Endothelial cell (in vitro differentiated cells): Measurements from ENCODE around the gene HLCS. TPM values are rescaled to one million over a fixed set of nuclear protein-coding genes. Genes with fewer than 3 reads are reported as not detected.

Experiments used
- DNase-seq: peaks from one replicate; pipeline ENCODE4 v3.0.0; 2021; ENCODE audit warnings: low spot score
- H3K27ac Mint-ChIP-seq: one replicate; pipeline ENCODE4 v1.8.0; 2021; ENCODE audit warnings: mixed read lengths, inconsistent platforms; ENCODE audit not compliant: unreplicated experiment
- H3K27me3 Mint-ChIP-seq: one replicate; pipeline ENCODE4 v1.8.0; 2021; ENCODE audit warnings: mild to moderate bottlenecking, moderate library complexity, mixed read lengths, inconsistent platforms; ENCODE audit not compliant: unreplicated experiment
- H3K36me3 Mint-ChIP-seq: one replicate; pipeline ENCODE4 v1.8.0; 2021; ENCODE audit warnings: mild to moderate bottlenecking, low read depth, mixed read lengths, inconsistent platforms; ENCODE audit not compliant: unreplicated experiment
- H3K4me1 Mint-ChIP-seq: one replicate; pipeline ENCODE4 v1.8.0; 2021; ENCODE audit warnings: mild to moderate bottlenecking, mixed read lengths, inconsistent platforms; ENCODE audit not compliant: unreplicated experiment
- H3K4me3 Mint-ChIP-seq: one replicate; pipeline ENCODE4 v1.8.0; 2021; ENCODE audit warnings: mild to moderate bottlenecking, mixed read lengths, inconsistent platforms; ENCODE audit not compliant: unreplicated experiment
- H3K9me3 Mint-ChIP-seq: one replicate; pipeline ENCODE4 v1.8.0; 2021; ENCODE audit warnings: mixed read lengths, inconsistent platforms; ENCODE audit not compliant: unreplicated experiment
- CTCF ChIP-seq: fragments of 200-600 bp; sonication (generic); IDR thresholded peaks from one replicate; pipeline ENCODE4 v1.5.0; 2021; ENCODE audit warnings: antibody characterized with exemption; ENCODE audit not compliant: unreplicated experiment
- total RNA-seq: library from RNA; stranded (reverse); fragmentation: NEBNext Ultra II Directional; extraction: Animal tissue kit (Norgen Biotek cat#: 25700); gene quantifications from one replicate; pipeline ENCODE4 v1.2.1, GENCODE V29; 2021; ENCODE audit not compliant: unreplicated experiment

The HLCS gene
- total RNA-seq, 1 donor from 2014 or later: 97.4 TPM

- peaks cover 26% of the 10 kb centered on the region for H3K36me3 Mint-ChIP-seq
- no peak for TF ChIP-seq CTCF
- DNase-seq: no peak
- H3K4me3 Mint-ChIP-seq: no peak overlapping the region
- H3K4me1 Mint-ChIP-seq: no peaks in the 10 kb centered on the region
- no peak overlapping the region for H3K27ac Mint-ChIP-seq
- H3K9me3 Mint-ChIP-seq: no peaks in the 10 kb centered on the region
- H3K27me3 Mint-ChIP-seq: peaks cover 2% of the 10 kb centered on the region
These were observed 162.5 kb downstream of the HLCS start for GRCh38 chr21:36803816-36804439.

- H3K36me3 Mint-ChIP-seq: peaks cover 33% of the 10 kb centered on the region
- H3K9me3 Mint-ChIP-seq: no peaks in the 10 kb centered on the region
- peaks cover 2% of the 10 kb centered on the region for H3K27me3 Mint-ChIP-seq
- no peak overlapping the region for H3K27ac Mint-ChIP-seq
- H3K4me3 Mint-ChIP-seq: no peak overlapping the region
- TF ChIP-seq CTCF: no peak
- DNase-seq: no peak
- H3K4me1 Mint-ChIP-seq: no peaks in the 10 kb centered on the region
These were observed 163.3 kb downstream of the HLCS start for GRCh38 chr21:36803051-36803645.

GRCh38 chr21:36800734-36801133 lies 165.7 kb downstream of the HLCS start:
- Mint-ChIP-seq H3K27me3 (peaks cover 2% of the 10 kb centered on the region), H3K4me3 (no peak overlapping the region), H3K9me3 (peaks cover 6% of the 10 kb centered on the region), H3K27ac (no peak overlapping the region), H3K36me3 (peaks cover 50% of the 10 kb centered on the region), H3K4me1 (no peaks in the 10 kb centered on the region)
- no peak for DNase-seq
- TF ChIP-seq CTCF: no peak

GRCh38 chr21:36799869-36800268 lies 166.6 kb downstream of the HLCS start:
- Mint-ChIP-seq H3K27me3 (peaks cover 2% of the 10 kb centered on the region), H3K4me1 (no peaks in the 10 kb centered on the region), H3K36me3 (peaks cover 52% of the 10 kb centered on the region), H3K27ac (no peak overlapping the region), H3K4me3 (no peak overlapping the region), H3K9me3 (peaks cover 6% of the 10 kb centered on the region)
- no peak for DNase-seq
- no peak for TF ChIP-seq CTCF

GRCh38 chr21:36798491-36798890 lies 168.0 kb downstream of the HLCS start:
- Mint-ChIP-seq H3K36me3 (peaks cover 54% of the 10 kb centered on the region), H3K4me1 (no peaks in the 10 kb centered on the region), H3K27me3 (peaks cover 2% of the 10 kb centered on the region), H3K9me3 (peaks cover 6% of the 10 kb centered on the region), H3K4me3 (no peak overlapping the region), H3K27ac (no peak overlapping the region)
- no peak for DNase-seq
- TF ChIP-seq CTCF: no peak
